Upper lobe of right lung (tissue), 1 donor: ENCODE results near the gene LDLRAD3. TPM values are rescaled to one million over a fixed set of nuclear protein-coding genes. Genes with fewer than 3 reads are reported as not detected.
A peak's percentile ranks its signal among the peaks of the same experiment; 100 is the strongest.

Source experiments
- ATAC-seq: fragments of 200-7000 bp; cut with Tn5 transposase; one replicate; pipeline ENCODE4 v1.9.1; 2020; ENCODE audit warnings: mild to moderate bottlenecking, moderate library complexity
- DNase-seq: peaks from one replicate; pipeline ENCODE4 v3.0.0-alpha.2; 2020
- H3K27ac ChIP-seq: fragments of 200-600 bp; one replicate; pipeline ENCODE4 v1.8.0; 2022
- H3K27me3 ChIP-seq: fragments of 200-600 bp; one replicate; pipeline ENCODE4 v1.8.0; 2022; ENCODE audit warnings: mild to moderate bottlenecking
- H3K36me3 ChIP-seq: fragments of 200-600 bp; one replicate; pipeline ENCODE4 v1.8.0; 2022
- H3K4me1 ChIP-seq: fragments of 200-600 bp; one replicate; pipeline ENCODE4 v1.8.0; 2022
- H3K4me3 ChIP-seq: fragments of 200-600 bp; one replicate; pipeline ENCODE4 v1.8.0; 2022; ENCODE audit warnings: mild to moderate bottlenecking
- H3K9me3 ChIP-seq: fragments of 200-600 bp; one replicate; pipeline ENCODE4 v1.8.0; 2022
- CTCF ChIP-seq: fragments of 200-600 bp; IDR thresholded peaks from one replicate; pipeline ENCODE4 v1.8.0; 2022; ENCODE audit warnings: antibody characterized with exemption
- intact Hi-C: fragments of 100-400 bp; cut with DNase I; formaldehyde crosslinking; loops from one replicate; pipeline ENCODE4 v1.11.0; 2022
- total RNA-seq: library from RNA; stranded (reverse); fragmentation: NEBNext Ultra II Directional; extraction: Animal tissue kit (Norgen Biotek cat#: 25700); gene quantifications from one replicate; pipeline ENCODE4 v1.2.1, GENCODE V29; 2021
- donor health status: DM: no; HTN: yes; CAD: no; lungs with severe emphysema.

The LDLRAD3 gene
- total RNA-seq, 1 donor from 2014 or later = 7.9 TPM

GRCh38 chr11:36253238-36253637 is 309.4 kb downstream of the LDLRAD3 start:
- no peak overlapping the region for H3K4me3 ChIP-seq
- no peak overlapping the region for H3K27ac ChIP-seq
- ATAC-seq (peak; percentile 7), DNase-seq (no peak)
- H3K27me3 ChIP-seq = no peaks in the 10 kb centered on the region
- no peaks in the 10 kb centered on the region for H3K36me3 ChIP-seq
- H3K4me1 ChIP-seq = no peaks in the 10 kb centered on the region
- intact Hi-C loops = no loop called here
- H3K9me3 ChIP-seq = no peaks in the 10 kb centered on the region
- no peak for TF ChIP-seq CTCF

- no peak for TF ChIP-seq CTCF
- no peaks in the 10 kb centered on the region for H3K4me1 ChIP-seq
- intact Hi-C loops = no loop called here
- no peaks in the 10 kb centered on the region for H3K36me3 ChIP-seq
- H3K9me3 ChIP-seq = no peaks in the 10 kb centered on the region
- no peak for ATAC-seq
- no peaks in the 10 kb centered on the region for H3K27me3 ChIP-seq
- H3K4me3 ChIP-seq = no peak overlapping the region
- DNase-seq = no peak
- H3K27ac ChIP-seq = no peak overlapping the region
These were observed 310.9 kb downstream of the LDLRAD3 start for GRCh38 chr11:36254713-36255112.

GRCh38 chr11:36257351-36257750 is 313.5 kb downstream of the LDLRAD3 start:
- H3K9me3 ChIP-seq = no peaks in the 10 kb centered on the region
- TF ChIP-seq CTCF = no peak
- intact Hi-C loops = no loop called here
- ATAC-seq = no peak
- H3K36me3 ChIP-seq = no peaks in the 10 kb centered on the region
- H3K27me3 ChIP-seq = no peaks in the 10 kb centered on the region
- no peak overlapping the region for H3K4me3 ChIP-seq
- no peak overlapping the region for H3K27ac ChIP-seq
- H3K4me1 ChIP-seq = no peaks in the 10 kb centered on the region
- no peak for DNase-seq

- Histone ChIP-seq H3K27ac (no peak overlapping the region), H3K27me3 (no peaks in the 10 kb centered on the region), H3K9me3 (no peaks in the 10 kb centered on the region), H3K4me3 (no peak overlapping the region), H3K4me1 (no peaks in the 10 kb centered on the region), H3K36me3 (no peaks in the 10 kb centered on the region)
- TF ChIP-seq CTCF = peak; percentile 61
- peak; percentile 78 for DNase-seq
- intact Hi-C loops = no loop called here
- peak; percentile 91 for ATAC-seq
These were observed 315.0 kb downstream of the LDLRAD3 start for GRCh38 chr11:36258730-36259360.

- intact Hi-C loops = no loop called here
- H3K9me3 ChIP-seq = no peaks in the 10 kb centered on the region
- no peaks in the 10 kb centered on the region for H3K36me3 ChIP-seq
- no peaks in the 10 kb centered on the region for H3K4me1 ChIP-seq
- DNase-seq (no peak), ATAC-seq (no peak)
- no peaks in the 10 kb centered on the region for H3K27me3 ChIP-seq
- H3K27ac ChIP-seq = no peak overlapping the region
- H3K4me3 ChIP-seq = no peak overlapping the region
- TF ChIP-seq CTCF = no peak
These were observed 317.2 kb downstream of the LDLRAD3 start for GRCh38 chr11:36261094-36261493.
